PC-9 (cell line): ENCODE measurements around the gene GPHN. TPM values are rescaled to one million over a fixed set of nuclear protein-coding genes. Genes with fewer than 3 reads are reported as not detected.

Experiments used
- BruUV-seq: library from RNA; stranded (reverse); fragments of 400-500 nt; replicated peaks from 2 replicates; lab custom pipeline; 2021; lab: Mats Ljungman, UMichigan
- CTCF ChIA-PET: fragments of 300-600 bp; sonication (Branson Sonifier 250); formaldehyde crosslinking; loops from one replicate; lab custom pipeline; 2022; ENCODE audit warnings: antibody characterized with exemption; lab: Charles Lee
- POLR2A ChIA-PET: fragments of 300-600 bp; sonication (Branson Sonifier 250); formaldehyde crosslinking; loops from one replicate; lab custom pipeline; 2022; ENCODE audit warnings: antibody characterized with exemption; ENCODE audit not compliant: unreplicated experiment; lab: Charles Lee
- DNase-seq, 2 experiments: peaks; one replicate each; pipeline versions ENCODE4 v3.0.0 to v3.0.0-alpha.2; 2015 to 2022; ENCODE audit warnings: mixed read lengths in 1 of 2
- H2AFZ ChIP-seq: fragments of 200-600 bp; sonication (generic); 2 replicates; pipeline ENCODE4 v1.8.1; 2017; ENCODE audit warnings: antibody characterized with exemption
- H3F3A ChIP-seq: fragments of 200-600 bp; sonication (generic); 2 replicates; pipeline ENCODE4 v1.8.1; 2017; ENCODE audit warnings: antibody characterized with exemption, mild to moderate bottlenecking, low read depth; ENCODE audit not compliant: insufficient read depth
- H3K27ac ChIP-seq: fragments of 200-600 bp; sonication (generic); 2 replicates; pipeline ENCODE4 v1.6.1; 2016; ENCODE audit warnings: mixed run types
- H3K27me3 ChIP-seq: fragments of 200-600 bp; sonication (generic); 2 replicates; pipeline ENCODE4 v1.6.1; 2016; ENCODE audit warnings: low read depth, mixed run types; ENCODE audit not compliant: insufficient read depth
- H3K36me3 ChIP-seq: fragments of 200-600 bp; sonication (generic); 2 replicates; pipeline ENCODE4 v1.6.1; 2016; ENCODE audit warnings: low read depth, mixed run types
- H3K4me1 ChIP-seq: fragments of 200-600 bp; sonication (generic); replicated peaks from 2 replicates; pipeline ENCODE4 v1.6.1; 2016; ENCODE audit warnings: mixed run types; ENCODE audit not compliant: insufficient read depth
- H3K4me2 ChIP-seq: fragments of 200-600 bp; sonication (generic); 2 replicates; pipeline ENCODE4 v1.6.1; 2017; ENCODE audit warnings: mixed run types
- H3K4me3 ChIP-seq: fragments of 200-600 bp; sonication (generic); 2 replicates; pipeline ENCODE4 v1.6.1; 2016; ENCODE audit warnings: mixed run types
- H3K79me2 ChIP-seq: fragments of 200-600 bp; sonication (generic); 2 replicates; pipeline ENCODE4 v1.6.1; 2017; ENCODE audit warnings: low read depth, mixed run types
- H3K9me2 ChIP-seq: fragments of 200-600 bp; sonication (generic); 2 replicates; pipeline ENCODE4 v1.8.1; 2017; ENCODE audit warnings: mild to moderate bottlenecking; ENCODE audit not compliant: insufficient read depth
- H3K9me3 ChIP-seq: fragments of 200-600 bp; sonication (generic); 2 replicates; pipeline ENCODE4 v1.8.1; 2016; ENCODE audit warnings: low read depth; ENCODE audit not compliant: insufficient read depth
- H4K20me1 ChIP-seq: fragments of 200-600 bp; sonication (generic); 2 replicates; pipeline ENCODE4 v1.8.1; 2017; ENCODE audit not compliant: insufficient read depth
- CTCF ChIP-seq: fragments of 200-600 bp; sonication (generic); conservative IDR thresholded peaks from 2 replicates; pipeline ENCODE4 v1.6.1; 2017; ENCODE audit warnings: mixed run types, antibody characterized with exemption, mild to moderate bottlenecking, moderate library complexity
- EZH2 ChIP-seq: fragments of 200-600 bp; sonication (generic); IDR thresholded peaks from 2 replicates; pipeline ENCODE4 v1.8.0; 2017; ENCODE audit warnings: antibody characterized with exemption, low read depth
- intact Hi-C: fragments of 100-400 bp; cut with micrococcal nuclease; formaldehyde crosslinking; loops from one replicate; pipeline ENCODE4 v1.10.0; 2022; ENCODE audit not compliant: unreplicated experiment
- total RNA-seq: library from RNA; stranded (reverse); gene quantifications from 2 replicates; pipeline ENCODE4 v1.2.3, GENCODE V29; 2021

GPHN gene
- total RNA-seq, 1 experiment from 2014 or later, result 18.3 TPM

DNA sequence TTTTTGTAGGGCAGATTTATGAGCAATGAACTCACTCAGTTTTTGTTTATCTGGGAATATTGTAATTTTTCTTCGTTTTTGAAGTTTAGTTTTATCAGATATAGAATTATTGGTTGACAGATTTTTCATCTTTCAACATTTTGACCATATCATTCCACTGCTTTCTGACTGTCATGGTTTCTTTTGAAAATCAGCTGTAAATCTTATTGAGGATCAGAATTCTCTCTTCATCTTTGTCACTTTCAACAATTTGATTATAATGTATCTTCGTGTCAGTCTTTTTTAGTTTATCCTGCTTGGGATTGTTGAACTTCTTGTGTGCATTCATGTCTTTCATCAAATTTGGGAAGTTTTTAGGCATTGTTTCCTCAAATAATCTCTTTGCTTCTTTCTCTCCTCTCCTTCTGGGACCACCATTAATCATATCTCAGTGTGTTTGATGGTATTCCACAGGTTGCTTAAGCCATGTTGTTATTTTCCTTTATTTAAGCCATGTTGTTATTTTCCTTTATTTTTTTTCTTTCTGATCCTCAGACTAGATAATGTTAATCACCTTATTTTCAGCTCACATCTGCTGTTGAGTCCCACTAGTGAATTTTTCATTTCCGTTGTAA is 451.6 kb downstream of the GPHN start:
- DNase-seq, result no peak
- H3K4me2 ChIP-seq, result no peak overlapping the region
- TF ChIP-seq CTCF, result no peak
- TF ChIP-seq EZH2, result no peak
- H3K9me2 ChIP-seq, result no peaks in the 10 kb centered on the region
- no peaks in the 10 kb centered on the region for H3K27me3 ChIP-seq
- peaks cover 13% of the 10 kb centered on the region for H3K9me3 ChIP-seq
- no peak overlapping the region for H3K4me3 ChIP-seq
- no TSS peak for BruUV-seq
- no peaks in the 10 kb centered on the region for H4K20me1 ChIP-seq
- H3F3A ChIP-seq, result no peaks in the 10 kb centered on the region
- no peaks in the 10 kb centered on the region for H3K79me2 ChIP-seq
- no peaks in the 10 kb centered on the region for H3K4me1 ChIP-seq
- intact Hi-C loops, result no loop called here
- CTCF ChIA-PET, result interaction anchor here (0.5 kb wide), 1 partner anchor 8 kb away, joined by 3 read pairs; no protein-coding TSS in a partner anchor
- no peak overlapping the region for H2AFZ ChIP-seq
- POLR2A ChIA-PET, result no interaction called here
- peaks cover 7% of the 10 kb centered on the region; the same call in 1 of the 2 replicates for H3K36me3 ChIP-seq
- H3K27ac ChIP-seq, result no peak overlapping the region

GRCh38 chr14:66965831-66966230 is 457.9 kb downstream of the GPHN start:
- no peak overlapping the region for H2AFZ ChIP-seq
- H3F3A ChIP-seq, result no peaks in the 10 kb centered on the region
- no peaks in the 10 kb centered on the region for H3K79me2 ChIP-seq
- H3K4me1 ChIP-seq, result no peaks in the 10 kb centered on the region
- TF ChIP-seq EZH2, result no peak
- no peak for TF ChIP-seq CTCF
- POLR2A ChIA-PET, result interaction anchor here (0.7 kb wide), 1 partner anchor 199 kb away, joined by 3 read pairs; no protein-coding TSS in a partner anchor
- no peaks in the 10 kb centered on the region for H4K20me1 ChIP-seq
- no peaks in the 10 kb centered on the region for H3K27me3 ChIP-seq
- H3K27ac ChIP-seq, result no peak overlapping the region
- H3K4me3 ChIP-seq, result no peak overlapping the region
- BruUV-seq, result no TSS peak
- no peak for DNase-seq
- CTCF ChIA-PET, result no interaction called here
- 0 out of 2 replicates have a peak, but pooled peaks cover 6% of the 10 kb centered on the region for H3K36me3 ChIP-seq
- no peak overlapping the region for H3K4me2 ChIP-seq
- H3K9me3 ChIP-seq, result no peaks in the 10 kb centered on the region
- intact Hi-C loops, result no loop called here
- no peaks in the 10 kb centered on the region for H3K9me2 ChIP-seq

DNA sequence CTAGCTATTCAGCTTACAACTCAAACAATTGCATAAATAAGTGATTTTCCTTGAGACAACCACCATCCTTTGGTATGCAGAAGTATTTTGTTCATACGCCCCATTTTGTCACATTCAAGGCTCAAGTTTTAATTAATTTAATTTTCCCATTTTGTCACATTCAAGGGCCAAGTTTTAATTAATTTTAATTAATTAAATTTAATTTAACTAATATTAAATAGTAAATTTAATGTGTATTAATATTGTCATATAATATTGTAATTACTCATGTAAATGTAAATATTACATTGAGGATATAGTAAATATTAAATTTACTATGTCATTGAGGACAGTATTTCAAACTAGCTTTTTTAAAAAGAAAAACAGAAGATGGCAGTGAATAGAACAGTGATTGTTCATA is 464.5 kb downstream of the GPHN start:
- Histone ChIP-seq H3K9me3 (no peaks in the 10 kb centered on the region), H3F3A (peaks cover 8% of the 10 kb centered on the region; the same call in 1 of the 2 replicates), H3K4me2 (no peak overlapping the region), H3K36me3 (0 out of 2 replicates have a peak, but pooled peaks cover 6% of the 10 kb centered on the region), H3K79me2 (no peaks in the 10 kb centered on the region), H3K27ac (no peak overlapping the region), H3K9me2 (no peaks in the 10 kb centered on the region), H3K27me3 (no peaks in the 10 kb centered on the region), H4K20me1 (no peaks in the 10 kb centered on the region), H3K4me3 (no peak overlapping the region), H3K4me1 (0 out of 2 replicates have a peak, but pooled peaks cover 4% of the 10 kb centered on the region), H2AFZ (no peak overlapping the region)
- intact Hi-C loops, result loop anchor here (5.0 kb wide), 1 partner anchor 40 kb away; no protein-coding TSS in a partner anchor
- TF ChIP-seq CTCF (no peak), EZH2 (no peak)
- DNase-seq, result no peak
- POLR2A ChIA-PET, result no interaction called here
- CTCF ChIA-PET, result no interaction called here
- BruUV-seq, result no TSS peak
